B cell (primary cell): ENCODE results near the gene CCDC88B. TPM values are rescaled to one million over a fixed set of nuclear protein-coding genes. Genes with fewer than 3 reads are reported as not detected.

ENCODE experiments used
- ATAC-seq: fragments of 200-7000 bp; cut with Tn5 transposase; one replicate; pipeline ENCODE4 v1.10.0; 2021; ENCODE audit warnings: low read depth, mild to moderate bottlenecking, moderate number of reproducible peaks, moderate library complexity
- CTCF ChIA-PET: fragments of 350-600 bp; sonication (Branson Sonifier 250); formaldehyde crosslinking; loops from one replicate; lab custom pipeline; 2021; ENCODE audit warnings: antibody characterized with exemption, inconsistent platforms; lab: Charles Lee
- POLR2A ChIA-PET: fragments of 350-600 bp; sonication (Branson Sonifier 250); formaldehyde crosslinking; loops from one replicate; lab custom pipeline; 2021; ENCODE audit warnings: antibody characterized with exemption; lab: Charles Lee
- DNase-seq: peaks from one replicate; pipeline ENCODE4 v3.0.0; 2013
- H2AFZ ChIP-seq: 2 replicates; pipeline ENCODE4 v1.6.1; 2012; ENCODE audit warnings: mild to moderate bottlenecking, low read depth, low read length; ENCODE audit not compliant: insufficient read depth, poor library complexity, severe bottlenecking
- H3K27ac ChIP-seq, 2 donors: 1 replicate in 1 of 2; 2 replicates in 1 of 2; pipeline ENCODE4 v1.5.1; 2012 to 2013; ENCODE audit warnings: low read length in 2 of 2, mild to moderate bottlenecking in 2 of 2, moderate library complexity in 1 of 2
- H3K27me3 ChIP-seq, 4 experiments: fragments of 200-600 bp in 1 of 4; sonication (generic) in 1 of 4; replicated peaks in 1 of 4; 1 replicate in 2 of 4; 2 replicates in 2 of 4; pipeline versions ENCODE4 v1.6.1 to v1.7.0; 2013 to 2016; ENCODE audit warnings: low read length in 3 of 4, mild to moderate bottlenecking in 2 of 4, mixed read lengths in 1 of 4, moderate library complexity in 1 of 4; ENCODE audit not compliant: insufficient read depth in 4 of 4, control insufficient read depth in 3 of 4; ENCODE audit errors: control extremely low read depth in 1 of 4
- H3K36me3 ChIP-seq, 2 experiments: replicated peaks in 1 of 2; 1 replicate in 1 of 2; 2 replicates in 1 of 2; pipeline versions ENCODE4 v1.6.1 to v1.7.1; 2013; ENCODE audit warnings: low read length in 1 of 2; ENCODE audit not compliant: insufficient read depth in 2 of 2, control insufficient read depth in 1 of 2; ENCODE audit errors: control extremely low read depth in 1 of 2, extremely low read depth in 1 of 2
- H3K4me1 ChIP-seq, 2 donors: fragments of 200-600 bp in 1 of 2; sonication (generic) in 1 of 2; 1 replicate in 1 of 2; 2 replicates in 1 of 2; pipeline versions ENCODE4 v1.5.1 to v1.6.1; 2013 to 2017; ENCODE audit warnings: low read length in 2 of 2; ENCODE audit not compliant: control insufficient read depth in 2 of 2, insufficient read depth in 2 of 2
- H3K4me2 ChIP-seq: replicated peaks from 2 replicates; pipeline ENCODE3; 2012; ENCODE audit warnings: mild to moderate bottlenecking, low read depth, low read length; ENCODE audit not compliant: poor library complexity, severe bottlenecking
- H3K4me3 ChIP-seq, 5 experiments: fragments of 200-600 bp in 1 of 5; sonication (generic) in 1 of 5; 1 replicate in 3 of 5; 2 replicates in 2 of 5; pipeline versions ENCODE4 v1.5.1 to v1.7.0; 2011 to 2016; ENCODE audit warnings: low read length in 4 of 5, mild to moderate bottlenecking in 4 of 5, low read depth in 2 of 5, control low read depth in 1 of 5, moderate library complexity in 1 of 5; ENCODE audit not compliant: insufficient read depth in 1 of 5; ENCODE audit errors: control extremely low read depth in 1 of 5, extremely low read depth in 1 of 5
- H3K79me2 ChIP-seq: fragments of 200-600 bp; sonication (generic); one replicate; pipeline ENCODE4 v1.6.0; 2016; ENCODE audit warnings: low read length; ENCODE audit not compliant: control insufficient read depth, insufficient read depth
- H3K9ac ChIP-seq: fragments of 200-600 bp; sonication (generic); 2 replicates; pipeline ENCODE4 v1.6.1; 2017; ENCODE audit warnings: mild to moderate bottlenecking, low read length, moderate library complexity
- H3K9me3 ChIP-seq, 3 donors: one replicate each; pipeline versions ENCODE4 v1.6.1 to v1.7.1; 2013; ENCODE audit warnings: low read length in 2 of 3; ENCODE audit not compliant: control insufficient read depth in 2 of 3, insufficient read depth in 1 of 3; ENCODE audit errors: control extremely low read depth in 1 of 3
- H4K20me1 ChIP-seq: 2 replicates; pipeline ENCODE4 v1.6.0; 2012; ENCODE audit warnings: mild to moderate bottlenecking, low read length; ENCODE audit not compliant: insufficient read depth, control insufficient read depth, poor library complexity, severe bottlenecking
- H3K27ac Mint-ChIP-seq: one replicate; pipeline ENCODE4 v1.8.0; 2021; ENCODE audit warnings: mixed read lengths
- H3K27me3 Mint-ChIP-seq: one replicate; pipeline ENCODE4 v1.8.0; 2021; ENCODE audit warnings: mixed read lengths
- H3K4me1 Mint-ChIP-seq: one replicate; pipeline ENCODE4 v1.8.0; 2021; ENCODE audit warnings: mixed read lengths
- H3K4me3 Mint-ChIP-seq: one replicate; pipeline ENCODE4 v1.8.0; 2021; ENCODE audit warnings: mixed read lengths
- H3K9me3 Mint-ChIP-seq: one replicate; pipeline ENCODE4 v1.8.0; 2022; ENCODE audit warnings: mixed read lengths; ENCODE audit not compliant: insufficient read depth
- EZH2 ChIP-seq: IDR thresholded peaks from 2 replicates; pipeline ENCODE4 v1.6.1; 2012; ENCODE audit warnings: borderline replicate concordance, low read depth, mild to moderate bottlenecking, moderate library complexity, low read length; ENCODE audit not compliant: insufficient read depth, poor library complexity, severe bottlenecking
- WGBS: methylation state at CpG from one replicate; pipeline ENCODE4 v1.1.5; 2013; ENCODE audit warnings: missing lambda C conversion rate; ENCODE audit not compliant: insufficient coverage; 5-methylcytosine and 5-hydroxymethylcytosine counted together
- intact Hi-C: fragments of 100-400 bp; cut with micrococcal nuclease; formaldehyde crosslinking; loops from one replicate; pipeline ENCODE4 v1.10.0; 2022
- polyA plus RNA-seq: library from polyadenylated mRNA; depleted of rRNA; stranded (reverse); fragments of >200 nt; gene quantifications from 2 replicates; pipeline ENCODE4 v1.2.3, GENCODE V29; 2012
- total RNA-seq, 2 donors: library from RNA; stranded (reverse); fragments of 120-200 nt in 1 of 2; gene quantifications; 1 replicate in 1 of 2; 2 replicates in 1 of 2; pipeline versions ENCODE4 v1.2.3 to v1.2.4, GENCODE V29; 2013 to 2022
- TF ChIP-seq, protein P1 (sequence below): fragments of 200-600 bp; IDR thresholded peaks from one replicate; pipeline ENCODE4 v1.8.0; 2022; ENCODE audit warnings: antibody characterized with exemption, mild to moderate bottlenecking

Gene CCDC88B
- total and polyA plus RNA-seq, 2 donors (not counting 1 experiment from before 2014, with no cell fraction given) = 172 to 208 TPM

GRCh38 chr11:64347193-64347867 is 7.3 kb downstream of the CCDC88B start:
- WGBS = 90% methylated on average over 12 of the region's 12 CpGs
- H3K4me3 Mint-ChIP-seq = no peak overlapping the region
- H3K79me2 ChIP-seq = peaks cover 12% of the 10 kb centered on the region
- peaks cover 32% of the 10 kb centered on the region for H4K20me1 ChIP-seq
- CTCF ChIA-PET = interaction anchor here (3.1 kb wide), 1 partner anchor 29 kb away, joined by 13 read pairs; the partner anchor contains the start of genes PRDX5 and TRMT112
- H3K4me3 ChIP-seq = no peak overlapping the region
- H3K4me2 ChIP-seq = no peak overlapping the region
- H3K9ac ChIP-seq = no peak overlapping the region
- H3K27ac Mint-ChIP-seq = no peak overlapping the region
- H3K36me3 ChIP-seq = peaks cover 6 to 36% of the 10 kb centered on the region in 2 experiments
- DNase-seq (no peak), ATAC-seq (no peak)
- H3K4me1 Mint-ChIP-seq = peaks cover 9% of the 10 kb centered on the region
- H3K9me3 ChIP-seq = no peaks in the 10 kb centered on the region
- H3K4me1 ChIP-seq = peaks cover under 1 to 2% of the 10 kb centered on the region in 2 donors
- POLR2A ChIA-PET = no interaction called here
- H3K27me3 Mint-ChIP-seq = no peaks in the 10 kb centered on the region
- H3K27me3 ChIP-seq = no peaks in the 10 kb centered on the region
- H2AFZ ChIP-seq = no peak overlapping the region
- intact Hi-C loops = no loop called here
- H3K9me3 Mint-ChIP-seq = no peaks in the 10 kb centered on the region
- TF ChIP-seq EZH2 = no peak
- TF ChIP-seq, protein P1, sequence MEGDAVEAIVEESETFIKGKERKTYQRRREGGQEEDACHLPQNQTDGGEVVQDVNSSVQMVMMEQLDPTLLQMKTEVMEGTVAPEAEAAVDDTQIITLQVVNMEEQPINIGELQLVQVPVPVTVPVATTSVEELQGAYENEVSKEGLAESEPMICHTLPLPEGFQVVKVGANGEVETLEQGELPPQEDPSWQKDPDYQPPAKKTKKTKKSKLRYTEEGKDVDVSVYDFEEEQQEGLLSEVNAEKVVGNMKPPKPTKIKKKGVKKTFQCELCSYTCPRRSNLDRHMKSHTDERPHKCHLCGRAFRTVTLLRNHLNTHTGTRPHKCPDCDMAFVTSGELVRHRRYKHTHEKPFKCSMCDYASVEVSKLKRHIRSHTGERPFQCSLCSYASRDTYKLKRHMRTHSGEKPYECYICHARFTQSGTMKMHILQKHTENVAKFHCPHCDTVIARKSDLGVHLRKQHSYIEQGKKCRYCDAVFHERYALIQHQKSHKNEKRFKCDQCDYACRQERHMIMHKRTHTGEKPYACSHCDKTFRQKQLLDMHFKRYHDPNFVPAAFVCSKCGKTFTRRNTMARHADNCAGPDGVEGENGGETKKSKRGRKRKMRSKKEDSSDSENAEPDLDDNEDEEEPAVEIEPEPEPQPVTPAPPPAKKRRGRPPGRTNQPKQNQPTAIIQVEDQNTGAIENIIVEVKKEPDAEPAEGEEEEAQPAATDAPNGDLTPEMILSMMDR = no peak
- H3K27ac ChIP-seq = no peak overlapping the region

DNA sequence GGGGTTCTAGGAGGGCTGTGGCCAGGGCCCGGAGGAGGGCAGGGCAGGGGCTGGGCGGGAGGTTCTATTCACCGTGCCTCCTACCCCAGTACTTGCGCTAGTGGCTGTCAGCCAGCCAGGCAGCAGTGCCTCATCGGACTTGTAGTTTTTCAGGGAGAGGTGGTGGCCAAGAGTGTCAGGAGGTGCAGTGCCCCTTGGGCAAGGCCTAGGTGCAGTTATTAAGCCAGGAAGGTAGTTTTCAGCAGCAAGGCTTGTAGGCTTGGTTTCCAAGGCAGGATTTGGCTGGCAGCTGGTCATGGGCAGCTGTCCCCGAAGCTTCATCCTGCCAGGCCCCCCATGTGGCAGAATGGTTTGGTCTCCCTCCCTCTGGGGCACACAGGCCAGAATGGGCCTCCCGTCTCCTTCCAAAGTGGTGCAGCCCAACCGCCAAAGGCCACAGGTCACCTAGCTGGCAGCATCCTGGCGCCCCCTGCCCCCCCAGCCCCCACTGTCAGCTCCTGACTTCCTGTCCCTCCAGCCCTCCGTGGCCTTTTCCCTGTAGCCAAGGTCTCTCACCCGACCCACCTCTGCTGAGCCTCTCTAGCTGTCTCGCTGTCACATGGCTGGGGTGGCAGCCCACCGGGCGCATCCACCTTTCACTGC is 8.5 kb downstream of the CCDC88B start:
- H4K20me1 ChIP-seq = peaks cover 22% of the 10 kb centered on the region
- 92% methylated on average over 14 of the region's 14 CpGs for WGBS
- no peak overlapping the region for H3K27ac ChIP-seq
- H3K36me3 ChIP-seq = peaks cover 4 to 37% of the 10 kb centered on the region in 2 experiments
- no peak overlapping the region for H3K9ac ChIP-seq
- intact Hi-C loops = no loop called here
- H3K4me2 ChIP-seq = no peak overlapping the region
- peaks cover 6% of the 10 kb centered on the region for H3K79me2 ChIP-seq
- H3K4me1 ChIP-seq = no peaks in the 10 kb centered on the region
- no peaks in the 10 kb centered on the region for H3K9me3 ChIP-seq
- H2AFZ ChIP-seq = no peak overlapping the region
- H3K4me1 Mint-ChIP-seq = peaks cover 3% of the 10 kb centered on the region
- ATAC-seq = no peak
- H3K9me3 Mint-ChIP-seq = no peaks in the 10 kb centered on the region
- TF ChIP-seq, protein P1 = no peak
- no peak for TF ChIP-seq EZH2
- no peaks in the 10 kb centered on the region for H3K27me3 ChIP-seq
- no peak overlapping the region for H3K27ac Mint-ChIP-seq
- no peak for DNase-seq
- H3K4me3 ChIP-seq = no peak overlapping the region
- H3K27me3 Mint-ChIP-seq = no peaks in the 10 kb centered on the region
- ChIA-PET POLR2A (interaction anchor here (0.7 to 1.7 kb wide), 2 partner anchors 31 to 384 kb away, joined by 7 to 8 read pairs; partner anchors contain the start of genes PRDX5 and TRMT112), CTCF (interaction anchor here (1.4 to 3.7 kb wide), 2 partner anchors 16 to 31 kb away, joined by 3 to 16 read pairs; partner anchors contain the start of genes PRDX5 and TRMT112)
- H3K4me3 Mint-ChIP-seq = no peak overlapping the region
